Measurements from ENCODE around the gene PHETA2. TPM values are rescaled to one million over a fixed set of nuclear protein-coding genes. Genes with fewer than 3 reads are reported as not detected.
"Not testable (repeated sequence)": the region's sequence is repeated elsewhere in the genome, so short reads cannot be mapped to it uniquely, and the experiment has no call there.

PHETA2 gene
- total RNA-seq, 2 donors from 2014 or later, result 8.5 to 11.2 TPM

DNA sequence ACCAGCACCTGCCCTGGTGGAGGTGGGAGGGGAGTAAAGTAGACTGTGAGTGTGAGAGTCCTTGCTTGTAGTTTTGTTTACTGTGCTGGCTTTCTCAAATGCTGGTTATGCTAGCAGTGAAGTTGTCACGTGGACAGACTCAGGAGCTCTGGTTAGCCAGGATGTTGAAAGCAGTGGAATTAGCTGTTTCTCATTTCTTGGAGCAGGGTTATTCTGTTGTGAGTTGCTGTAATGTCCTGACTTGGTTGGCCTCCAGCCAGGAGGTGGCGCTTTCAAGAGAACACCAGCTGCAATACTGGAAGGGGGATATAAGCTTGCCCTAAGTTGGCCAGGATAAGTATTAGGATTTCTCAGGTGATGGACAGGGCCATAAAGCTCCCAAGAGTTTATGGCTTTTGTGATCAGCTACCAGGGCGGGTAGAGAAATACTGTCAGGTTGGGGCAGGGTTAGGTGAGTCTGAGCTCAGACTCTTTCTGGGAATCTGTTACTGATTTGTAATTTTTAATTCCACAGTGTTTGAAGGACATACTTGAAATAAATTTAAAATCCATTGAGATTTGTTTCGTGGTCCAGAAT, 42.9 kb downstream of the PHETA2 start:
- Histone ChIP-seq H3K4me1 (replicated peaks) (no peaks in the 10 kb centered on the region), H3K9me3 (no peaks in the 10 kb centered on the region), H3K27me3 (replicated peaks; ENCODE audit: insufficient read depth) (no peaks in the 10 kb centered on the region), H3K36me3 (no peaks in the 10 kb centered on the region), H3K27ac (no peak overlapping the region), H3K4me3 (no peak overlapping the region)
- WGBS, result 82% methylated on average over 4 of the region's 4 CpGs
- DNase-seq (ENCODE audit: low spot score), result no peak
- intact Hi-C loops (cut with DNase I), result no loop called here
- TF ChIP-seq, protein P1, sequence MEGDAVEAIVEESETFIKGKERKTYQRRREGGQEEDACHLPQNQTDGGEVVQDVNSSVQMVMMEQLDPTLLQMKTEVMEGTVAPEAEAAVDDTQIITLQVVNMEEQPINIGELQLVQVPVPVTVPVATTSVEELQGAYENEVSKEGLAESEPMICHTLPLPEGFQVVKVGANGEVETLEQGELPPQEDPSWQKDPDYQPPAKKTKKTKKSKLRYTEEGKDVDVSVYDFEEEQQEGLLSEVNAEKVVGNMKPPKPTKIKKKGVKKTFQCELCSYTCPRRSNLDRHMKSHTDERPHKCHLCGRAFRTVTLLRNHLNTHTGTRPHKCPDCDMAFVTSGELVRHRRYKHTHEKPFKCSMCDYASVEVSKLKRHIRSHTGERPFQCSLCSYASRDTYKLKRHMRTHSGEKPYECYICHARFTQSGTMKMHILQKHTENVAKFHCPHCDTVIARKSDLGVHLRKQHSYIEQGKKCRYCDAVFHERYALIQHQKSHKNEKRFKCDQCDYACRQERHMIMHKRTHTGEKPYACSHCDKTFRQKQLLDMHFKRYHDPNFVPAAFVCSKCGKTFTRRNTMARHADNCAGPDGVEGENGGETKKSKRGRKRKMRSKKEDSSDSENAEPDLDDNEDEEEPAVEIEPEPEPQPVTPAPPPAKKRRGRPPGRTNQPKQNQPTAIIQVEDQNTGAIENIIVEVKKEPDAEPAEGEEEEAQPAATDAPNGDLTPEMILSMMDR (IDR thresholded peaks at IDR 0.05), result no peak
- TF ChIP-seq POLR2AphosphoS5 (IDR thresholded peaks at IDR 0.05) (no peak), POLR2A (IDR thresholded peaks at IDR 0.05) (no peak)

DNA sequence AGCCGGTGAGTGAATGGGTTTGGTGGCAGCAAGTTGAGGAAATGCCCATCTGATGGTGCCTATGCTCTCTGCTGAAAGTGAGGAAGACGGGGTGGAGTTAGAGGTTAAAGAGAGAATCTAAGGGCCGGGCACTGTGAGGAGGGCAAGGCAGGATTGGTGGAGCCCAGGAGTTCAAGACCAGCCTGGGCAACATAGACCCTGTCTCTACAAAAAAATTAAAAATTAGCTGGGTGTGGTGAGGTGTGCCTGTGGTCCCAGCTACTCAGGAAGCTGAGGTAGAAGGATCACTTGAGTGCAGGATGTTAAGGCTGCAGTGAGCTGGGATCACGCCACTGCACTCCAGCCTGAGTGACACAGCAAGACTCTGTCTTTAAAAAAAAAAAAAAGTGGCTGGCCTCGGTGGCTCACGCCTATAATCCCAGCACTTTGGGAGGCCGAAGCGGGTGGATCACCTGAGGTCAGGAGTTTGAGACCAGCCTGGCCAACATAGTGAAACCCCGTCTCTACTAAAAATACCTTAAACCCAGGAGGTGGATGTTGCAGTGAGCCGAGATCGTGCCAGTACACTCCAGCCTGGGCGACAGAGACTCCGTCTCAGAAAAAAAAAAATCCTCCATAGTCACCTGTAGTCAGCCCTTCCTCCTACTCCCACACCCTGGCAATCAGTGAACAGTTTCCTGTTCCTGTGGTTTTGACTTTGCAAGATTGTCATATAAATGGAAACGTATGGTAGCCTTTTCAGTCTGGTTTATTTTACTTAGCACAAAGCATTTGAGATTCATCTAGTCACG, 46.4 kb downstream of the PHETA2 start:
- H3K27me3 ChIP-seq (replicated peaks; ENCODE audit: insufficient read depth); H3K36me3 ChIP-seq; intact Hi-C loops (cut with DNase I); H3K27ac ChIP-seq; H3K4me3 ChIP-seq; H3K9me3 ChIP-seq; H3K4me1 ChIP-seq (replicated peaks); DNase-seq (ENCODE audit: low spot score): not testable (repeated sequence)
- WGBS, result 81% methylated on average over 15 of the region's 15 CpGs

- DNase-seq (ENCODE audit: low spot score); H3K4me3 ChIP-seq; intact Hi-C loops (cut with DNase I); H3K4me1 ChIP-seq (replicated peaks); H3K27me3 ChIP-seq (replicated peaks; ENCODE audit: insufficient read depth); H3K36me3 ChIP-seq; H3K9me3 ChIP-seq; H3K27ac ChIP-seq: not testable (repeated sequence)
- no CpG with 5 or more reads among the region's 4 CpGs for WGBS
Measured at GRCh38 chr22:42123529-42123928, 49.5 kb downstream of the PHETA2 start.

GRCh38 chr22:42127606-42128005, 53.6 kb downstream of the PHETA2 start:
- no peak for TF ChIP-seq POLR2AphosphoS5 (IDR thresholded peaks at IDR 0.05)
- TF ChIP-seq POLR2A (IDR thresholded peaks at IDR 0.05), result no peak
- TF ChIP-seq, protein P1 (IDR thresholded peaks at IDR 0.05), result no peak
- no peak overlapping the region for H3K4me3 ChIP-seq
- H3K36me3 ChIP-seq, result no peaks in the 10 kb centered on the region
- H3K9me3 ChIP-seq, result no peaks in the 10 kb centered on the region
- no peaks in the 10 kb centered on the region for H3K27me3 ChIP-seq (replicated peaks; ENCODE audit: insufficient read depth)
- no peak for DNase-seq (ENCODE audit: low spot score)
- intact Hi-C loops (cut with DNase I), result no loop called here
- H3K4me1 ChIP-seq (replicated peaks), result no peaks in the 10 kb centered on the region
- H3K27ac ChIP-seq, result no peak overlapping the region
- WGBS, result 94% methylated on average over 16 of the region's 16 CpGs

DNA sequence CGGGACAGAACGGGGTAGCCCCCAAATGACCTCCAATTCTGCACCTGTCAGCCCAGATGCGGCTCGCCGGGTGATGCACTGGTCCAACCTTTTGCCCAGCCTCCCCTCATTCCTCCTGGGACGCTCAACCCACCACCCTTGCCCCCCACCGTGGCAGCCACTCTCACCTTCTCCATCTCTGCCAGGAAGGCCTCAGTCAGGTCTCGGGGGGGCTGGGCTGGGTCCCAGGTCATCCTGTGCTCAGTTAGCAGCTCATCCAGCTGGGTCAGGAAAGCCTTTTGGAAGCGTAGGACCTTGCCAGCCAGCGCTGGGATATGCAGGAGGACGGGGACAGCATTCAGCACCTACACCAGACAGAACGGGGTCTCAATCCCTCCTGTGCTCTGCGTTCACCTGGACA, 54.0 kb downstream of the PHETA2 start:
- intact Hi-C loops (cut with DNase I); H3K9me3 ChIP-seq; DNase-seq (ENCODE audit: low spot score); H3K4me1 ChIP-seq (replicated peaks); H3K27ac ChIP-seq; H3K27me3 ChIP-seq (replicated peaks; ENCODE audit: insufficient read depth); H3K4me3 ChIP-seq; H3K36me3 ChIP-seq: not testable (repeated sequence)
- 85% methylated on average over 13 of the region's 13 CpGs for WGBS

Small RNA genes within 50 kb of the gene (small RNA-seq; reads per million reads assigned to genes)
- gene SNORD13P1, result 0 reads per million in 2 donors

Other genes with a start within 250 kb of the PHETA2 start
- 100 to 1,000 TPM in 1 of 2 donors, 10 to 100 TPM in 1; 62.7 to 128 TPM for gene SREBF2, start 241.1 kb upstream of the PHETA2 start, total RNA-seq
- not detected for gene SHISA8, start 159.2 kb upstream of the PHETA2 start, total RNA-seq
- under 1 TPM; 0.17 to 0.36 TPM for gene TNFRSF13C, start 147.4 kb upstream of the PHETA2 start, total RNA-seq
- 10 to 100 TPM; 10.3 to 10.8 TPM for gene CENPM, start 127.1 kb upstream of the PHETA2 start, total RNA-seq
- gene SEPTIN3, start 104.8 kb upstream of the PHETA2 start, total RNA-seq, result 1 to 10 TPM in 1 of 2 donors, under 1 TPM in 1; 0.46 to 2.3 TPM
- gene WBP2NL, start 75.5 kb upstream of the PHETA2 start, total RNA-seq, result 10 to 100 TPM in 1 of 2 donors, 1 to 10 TPM in 1; 1.6 to 12.7 TPM
- 10 to 100 TPM; 41.5 to 47.1 TPM for gene NAGA, start 3.4 kb upstream of the PHETA2 start, total RNA-seq
- 10 to 100 TPM; 19.1 to 35.8 TPM for gene SMDT1, start 5.5 kb downstream of the PHETA2 start, total RNA-seq
- gene NDUFA6, start 16.5 kb downstream of the PHETA2 start, total RNA-seq, result 10 to 100 TPM; 52.9 to 53.1 TPM
- gene CYP2D6, start 56.6 kb downstream of the PHETA2 start, total RNA-seq, result 1 to 10 TPM in 1 of 2 donors, under 1 TPM in 1; 0.73 to 5.2 TPM
- 10 to 100 TPM; 43.9 to 47.3 TPM for gene TCF20, start 196.4 kb downstream of the PHETA2 start, total RNA-seq